HG03039 (cell line): ENCODE data around the gene KLHL2.
"Not testable (repeated sequence)": the region's sequence is repeated elsewhere in the genome, so short reads cannot be mapped to it uniquely, and the experiment has no call there.

Experiments
- ATAC-seq: cut with Tn5 transposase; IDR thresholded peaks from one replicate; pipeline ENCODE4 v1.9.1; 2021; ENCODE audit warnings: mild to moderate bottlenecking, moderate library complexity; ENCODE audit not compliant: unreplicated experiment

KLHL2 gene

DNA sequence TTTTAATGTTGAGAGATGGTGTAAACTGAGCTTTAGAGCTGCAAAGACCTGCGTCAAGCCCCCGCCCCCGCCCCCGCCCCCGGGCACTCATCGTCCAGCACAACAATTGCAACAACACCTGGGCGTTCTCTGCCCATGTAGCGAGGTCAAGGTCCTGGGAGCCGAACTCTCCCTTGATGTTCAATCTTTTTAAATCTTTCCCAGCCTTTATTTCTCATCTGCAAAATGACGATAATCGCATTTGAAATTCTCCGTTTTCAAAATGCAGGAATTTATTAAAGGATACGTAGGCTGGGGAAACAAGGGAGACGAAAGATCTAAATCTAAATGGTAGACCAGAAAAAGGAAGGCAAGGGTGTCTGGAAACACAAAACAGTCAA is 119.5 kb downstream of the KLHL2 start:
- ATAC-seq, result no peak

DNA sequence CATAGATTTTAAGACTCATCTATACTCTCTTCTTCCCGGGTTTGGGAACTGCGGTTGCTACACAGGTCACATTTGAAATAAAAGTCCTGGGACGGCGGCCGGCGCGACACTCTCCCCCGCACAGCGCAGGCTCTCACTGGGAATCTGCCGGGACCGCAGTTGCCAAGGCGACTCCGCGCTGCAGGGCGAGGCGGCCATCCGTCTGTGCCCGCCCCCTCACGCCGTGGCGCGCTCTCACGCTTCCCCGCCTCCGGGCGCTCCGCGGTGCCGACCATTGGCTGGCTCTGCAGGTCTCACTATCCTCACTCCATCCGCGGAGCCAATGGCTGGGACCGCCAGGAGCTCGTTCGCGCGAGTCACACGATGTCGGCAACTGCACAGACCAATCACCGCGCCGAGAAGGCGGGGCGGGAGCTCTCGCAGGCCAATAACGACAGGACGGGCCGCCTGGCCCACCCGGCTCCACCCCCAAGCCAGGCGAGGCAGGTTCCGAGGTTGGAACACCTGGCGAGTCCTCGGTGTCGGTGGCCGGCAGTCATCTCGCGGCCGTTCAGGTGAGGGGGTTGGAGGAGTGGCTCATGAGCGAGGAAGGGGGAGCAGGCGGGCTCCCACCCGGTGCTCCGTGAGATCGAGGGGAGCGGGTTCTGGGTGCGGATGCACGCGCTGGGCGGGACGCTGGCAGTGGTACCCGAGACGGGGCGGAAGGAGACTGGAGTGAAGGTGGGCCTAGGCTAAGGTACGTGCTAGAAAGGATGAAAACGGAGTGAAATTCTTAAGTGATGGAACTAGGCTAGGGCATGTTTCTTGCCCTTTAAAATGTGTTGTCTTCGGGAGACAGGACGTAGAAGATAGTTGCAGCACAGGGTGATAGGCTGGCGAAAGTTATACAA is 120.1 kb downstream of the KLHL2 start, which contains the start of gene MSMO1:
MSMO1 (plus strand) TSS at position 459 of the 890 bp plus-strand sequence. CDS start 5,702 bp downstream, outside the sequence.
- peak; percentile 98 for ATAC-seq

DNA sequence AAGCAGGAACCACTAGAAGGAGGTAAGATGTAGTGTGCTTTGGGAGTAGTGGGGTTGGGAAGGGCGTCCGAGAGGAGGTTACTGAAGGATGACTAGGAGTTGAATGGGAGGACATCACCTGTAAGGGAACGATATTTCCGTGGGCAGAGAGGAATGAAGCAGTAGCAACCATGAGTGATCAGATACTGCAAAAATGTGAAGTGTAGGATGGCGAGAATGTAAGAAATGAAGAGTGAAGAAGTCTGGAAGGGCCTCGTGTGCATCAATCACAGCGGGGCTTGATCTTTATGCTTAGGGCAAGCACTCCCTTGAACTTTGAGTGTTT is 120.7 kb downstream of the KLHL2 start:
- ATAC-seq, result no peak

GRCh38 chr4:165328708-165329107 is 121.3 kb downstream of the KLHL2 start:
- no peak for ATAC-seq

- ATAC-seq, result no peak
These were observed 122.7 kb downstream of the KLHL2 start for GRCh38 chr4:165330071-165330470.

DNA sequence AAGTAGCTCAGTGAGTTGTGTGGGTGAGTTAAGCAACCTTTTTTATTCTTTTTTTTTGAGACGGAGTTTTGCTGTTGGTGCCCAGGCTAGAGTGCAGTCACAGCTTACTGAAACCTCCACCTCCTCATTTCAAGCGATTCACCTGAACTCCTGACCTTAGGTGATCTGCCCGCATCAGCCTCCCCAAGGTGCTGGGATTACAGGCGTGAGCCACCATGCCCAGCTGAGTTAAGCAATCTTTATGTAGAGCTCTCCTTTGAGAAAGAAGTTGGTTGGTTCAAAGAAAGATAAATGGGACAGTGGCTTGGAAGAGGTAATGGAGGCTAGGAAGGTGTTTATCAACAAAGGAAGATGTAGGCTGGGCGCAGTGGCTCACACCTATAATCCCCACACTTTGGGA is 123.3 kb downstream of the KLHL2 start:
- no peak for ATAC-seq

GRCh38 chr4:165331359-165331758 is 124.0 kb downstream of the KLHL2 start:
- no peak for ATAC-seq

DNA sequence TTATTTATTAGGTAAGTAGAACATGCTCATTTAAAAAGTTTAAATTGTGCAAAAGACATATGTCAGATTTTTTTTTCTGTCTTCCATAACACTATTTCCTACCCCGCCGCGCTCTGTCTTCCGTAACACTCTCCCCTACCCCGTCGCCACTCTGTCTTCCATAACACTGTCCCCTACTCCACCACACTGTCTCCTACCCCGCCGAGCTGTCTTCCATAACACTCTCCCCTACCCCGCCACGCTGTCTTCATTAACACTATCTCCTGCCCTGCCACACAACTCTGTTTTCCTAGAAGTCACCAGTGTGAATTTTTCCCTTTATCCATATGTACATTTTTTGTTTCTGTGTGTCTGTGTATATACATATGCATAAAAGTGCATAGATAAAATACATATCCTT is 124.5 kb downstream of the KLHL2 start:
- no peak for ATAC-seq

DNA sequence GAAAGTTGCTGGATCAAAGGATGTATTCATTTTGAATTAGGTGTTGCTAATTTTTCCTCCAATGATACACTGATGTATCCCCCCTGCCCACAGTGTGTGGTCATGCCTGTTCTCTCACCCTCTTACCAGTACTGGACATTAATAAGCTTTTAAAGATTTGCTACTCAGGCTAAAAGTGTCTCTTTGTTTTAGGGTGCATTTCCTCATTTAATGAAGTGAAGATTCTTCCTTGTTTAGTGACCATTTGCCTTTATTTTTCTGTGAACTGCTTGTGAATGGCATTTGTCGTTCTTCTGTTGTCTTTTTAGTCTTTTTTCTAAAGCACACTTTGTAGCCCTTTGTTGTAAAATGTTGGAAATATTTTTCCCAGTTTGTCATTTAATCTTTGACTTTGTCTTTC is 125.1 kb downstream of the KLHL2 start:
- ATAC-seq, result no peak

DNA sequence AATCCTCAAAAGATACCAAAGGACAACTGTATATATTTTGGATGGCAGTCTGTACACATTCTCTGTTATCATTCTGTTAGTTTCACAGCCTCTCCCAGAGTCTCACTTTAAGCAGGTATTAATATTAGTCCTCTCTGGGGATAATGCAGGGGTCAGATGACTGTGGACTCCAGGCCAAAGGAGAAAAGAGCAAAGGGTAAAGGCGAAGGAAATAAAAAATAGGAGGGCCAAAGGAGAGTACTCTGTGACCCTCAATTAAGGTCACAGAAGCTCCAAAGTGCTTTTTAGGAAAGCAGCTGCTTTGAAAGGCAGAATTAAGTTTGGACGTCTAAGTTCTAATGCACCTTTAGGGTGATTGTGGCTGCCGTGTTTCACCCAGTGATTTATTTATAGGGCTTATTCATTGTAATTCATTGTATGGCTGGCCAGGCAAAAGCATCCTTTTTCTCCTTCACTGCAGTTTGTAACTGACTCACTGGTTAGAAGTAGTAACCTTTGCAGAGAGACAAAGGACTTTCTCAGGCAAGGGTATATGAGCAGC is 127.9 kb downstream of the KLHL2 start:
- no peak for ATAC-seq

GRCh38 chr4:165336743-165337142 is 129.4 kb downstream of the KLHL2 start:
- ATAC-seq, result no peak

- ATAC-seq, result not testable (repeated sequence)
These were observed 135.0 kb downstream of the KLHL2 start for GRCh38 chr4:165342340-165342739.

DNA sequence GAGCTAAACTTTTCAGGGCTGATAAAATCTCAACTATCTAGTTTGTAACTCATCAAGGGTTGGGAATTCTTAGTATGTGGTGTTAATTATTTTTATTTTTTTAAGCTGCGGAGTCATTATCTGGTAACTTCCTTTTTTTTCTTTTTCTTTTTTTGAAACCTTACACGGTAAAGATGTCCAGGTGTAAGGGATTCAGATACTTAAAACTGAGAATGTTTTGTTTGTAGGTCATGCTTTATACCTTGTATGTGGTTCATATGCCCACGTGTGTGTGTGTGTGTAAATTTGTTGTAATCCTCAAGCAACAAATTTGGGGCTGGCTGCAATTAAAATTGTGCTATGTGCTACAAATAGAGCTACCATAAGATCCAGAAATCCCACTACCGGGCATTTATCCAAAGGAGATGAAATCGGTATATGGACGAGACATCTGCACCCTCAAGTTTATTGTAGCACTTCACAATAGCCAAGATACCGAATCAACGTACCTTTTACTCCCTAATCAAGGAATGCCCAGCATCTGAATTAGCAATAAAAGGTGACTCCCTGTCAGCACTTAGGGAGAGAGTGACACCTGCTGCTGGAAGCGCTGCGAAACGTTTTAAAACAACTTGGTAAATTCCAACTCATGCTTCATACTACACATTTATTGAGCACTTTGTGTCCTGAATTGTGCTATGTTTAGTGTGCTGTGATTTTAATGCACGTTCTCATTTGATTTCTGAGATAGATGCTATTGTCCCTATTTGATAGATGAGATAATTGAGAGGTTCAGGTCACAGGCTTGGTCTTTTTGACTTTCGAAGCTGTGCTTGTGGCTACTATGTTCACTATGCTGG is 136.2 kb downstream of the KLHL2 start:
- no peak for ATAC-seq

DNA sequence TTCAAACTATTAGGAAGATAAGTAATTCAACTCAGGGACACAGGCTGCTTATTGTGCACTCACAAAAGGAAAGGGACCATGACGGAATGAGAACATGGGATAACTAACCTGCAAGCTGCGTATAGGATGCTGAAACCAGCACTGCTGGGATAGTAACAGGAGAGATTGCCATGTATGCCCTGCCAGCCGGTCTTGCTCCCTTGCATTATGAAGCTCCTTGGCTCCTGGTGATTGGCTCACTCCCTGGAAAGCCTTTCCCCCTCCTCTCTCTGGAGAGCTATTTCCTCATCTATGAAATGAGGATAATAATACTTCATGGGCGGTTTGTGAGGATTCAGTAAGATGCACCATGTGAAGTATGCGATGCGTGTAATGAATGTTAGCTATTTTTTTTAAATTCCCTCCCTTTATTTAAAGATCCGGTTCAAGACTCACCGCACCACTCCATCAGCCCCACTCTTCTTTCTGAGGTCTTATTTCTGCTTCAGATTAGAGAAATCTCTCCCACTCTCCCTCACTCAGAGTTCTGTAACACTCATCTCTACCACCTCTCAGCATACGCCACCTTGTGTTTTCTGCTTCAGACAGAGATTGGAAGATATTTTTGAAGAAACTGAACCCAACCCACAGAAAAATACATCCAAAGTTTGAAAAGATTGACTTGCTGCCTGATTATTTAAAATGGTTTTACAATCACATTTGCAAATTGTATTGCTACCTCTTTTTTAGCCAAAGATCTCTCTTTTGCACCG is 138.5 kb downstream of the KLHL2 start:
- no peak for ATAC-seq

- ATAC-seq, result no peak
These were observed 140.5 kb downstream of the KLHL2 start for GRCh38 chr4:165347647-165348569.

GRCh38 chr4:165351359-165352130 is 144.2 kb downstream of the KLHL2 start:
- ATAC-seq, result no peak

- ATAC-seq, result no peak
These were observed 148.5 kb downstream of the KLHL2 start for GRCh38 chr4:165355900-165356300.

DNA sequence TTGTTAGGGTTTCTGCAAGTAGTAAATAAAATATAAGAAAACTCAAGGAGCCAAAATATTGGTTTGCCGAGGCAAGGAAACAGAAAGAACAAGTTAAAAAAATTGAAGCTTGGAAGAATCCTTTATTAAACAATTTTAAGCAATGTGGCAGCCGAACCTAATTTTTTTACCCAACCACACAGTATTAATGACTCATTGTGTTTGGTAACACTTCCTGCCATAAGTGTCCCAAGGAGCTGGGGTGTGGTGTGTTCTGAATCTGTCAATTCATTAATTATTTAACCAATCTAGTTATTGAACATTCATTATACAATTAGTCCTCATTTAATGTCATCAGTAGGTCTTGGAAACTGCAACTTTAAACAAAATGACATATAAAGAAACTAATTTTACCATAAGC is 152.1 kb downstream of the KLHL2 start:
- no peak for ATAC-seq

GRCh38 chr4:165360041-165360695 is 152.8 kb downstream of the KLHL2 start:
- ATAC-seq, result no peak
